GM21367 (cell line): ENCODE measurements around the gene FRMPD1.

Source experiments
- ATAC-seq: cut with Tn5 transposase; IDR thresholded peaks from one replicate; pipeline ENCODE4 v1.9.1; 2021; ENCODE audit not compliant: unreplicated experiment

FRMPD1 gene

DNA sequence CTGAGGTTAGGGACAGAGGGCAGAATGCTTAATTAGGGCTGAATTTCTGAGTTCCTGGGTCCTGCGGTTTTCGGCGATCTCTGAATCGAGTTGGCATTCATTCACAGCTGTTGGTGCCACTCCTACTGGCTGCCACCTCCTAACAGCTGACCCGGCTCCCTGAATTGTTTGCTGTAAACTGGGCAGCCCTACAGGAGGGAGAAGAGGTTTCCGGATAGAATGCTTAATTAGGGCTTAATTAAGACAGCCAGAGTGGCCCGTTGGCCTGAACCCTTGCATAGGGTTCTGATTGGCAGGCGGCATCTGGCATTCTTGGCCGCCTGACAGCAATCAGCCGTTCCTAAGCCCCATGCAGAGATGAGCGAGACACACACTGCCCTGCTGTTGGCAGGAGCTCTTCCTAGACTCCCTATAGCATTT, 25.7 kb downstream of the FRMPD1 start:
- ATAC-seq: no peak

DNA sequence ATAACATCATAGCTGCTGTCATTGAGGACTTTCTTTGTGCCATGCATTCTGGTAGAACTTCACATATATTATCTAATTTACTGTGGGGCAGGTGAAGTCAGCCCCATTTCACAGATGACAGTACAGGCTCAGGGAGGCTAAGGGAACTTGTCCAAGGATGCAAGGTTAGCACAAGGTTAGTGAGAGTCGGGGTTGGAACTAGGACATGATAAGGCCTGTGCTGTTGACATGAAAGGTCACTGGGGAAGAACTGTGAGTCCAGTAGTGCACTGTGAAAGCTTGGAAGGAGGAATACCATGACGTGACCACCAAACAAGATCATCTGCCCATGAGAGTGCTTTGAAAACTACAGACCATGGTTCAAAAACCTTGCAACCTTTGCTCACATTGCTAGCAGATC, 26.7 kb downstream of the FRMPD1 start:
- no peak for ATAC-seq

DNA sequence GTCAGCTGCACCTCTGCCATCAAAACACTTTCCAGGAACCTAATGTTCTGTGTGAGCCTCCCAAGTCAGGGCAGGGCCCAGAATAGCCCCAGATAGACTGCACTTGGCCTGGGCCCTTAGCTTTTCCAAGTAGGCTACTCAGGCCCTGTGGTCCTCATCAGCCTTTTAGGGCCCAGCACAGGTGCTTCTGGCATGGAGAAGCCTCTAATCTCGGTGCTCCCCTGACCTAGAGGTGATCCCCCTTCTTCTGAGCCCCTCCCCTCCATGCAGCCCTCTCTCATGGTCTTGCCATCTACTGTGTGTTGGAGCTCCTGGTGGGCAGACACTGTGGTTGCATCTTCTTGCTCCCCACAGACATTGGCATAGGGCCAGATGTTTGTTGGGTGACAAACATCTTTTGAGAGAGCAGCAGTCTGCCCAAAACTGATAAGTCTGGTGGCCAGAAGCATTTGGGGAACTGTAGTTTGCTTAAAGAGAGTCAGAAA, 28.1 kb downstream of the FRMPD1 start:
- no peak for ATAC-seq

DNA sequence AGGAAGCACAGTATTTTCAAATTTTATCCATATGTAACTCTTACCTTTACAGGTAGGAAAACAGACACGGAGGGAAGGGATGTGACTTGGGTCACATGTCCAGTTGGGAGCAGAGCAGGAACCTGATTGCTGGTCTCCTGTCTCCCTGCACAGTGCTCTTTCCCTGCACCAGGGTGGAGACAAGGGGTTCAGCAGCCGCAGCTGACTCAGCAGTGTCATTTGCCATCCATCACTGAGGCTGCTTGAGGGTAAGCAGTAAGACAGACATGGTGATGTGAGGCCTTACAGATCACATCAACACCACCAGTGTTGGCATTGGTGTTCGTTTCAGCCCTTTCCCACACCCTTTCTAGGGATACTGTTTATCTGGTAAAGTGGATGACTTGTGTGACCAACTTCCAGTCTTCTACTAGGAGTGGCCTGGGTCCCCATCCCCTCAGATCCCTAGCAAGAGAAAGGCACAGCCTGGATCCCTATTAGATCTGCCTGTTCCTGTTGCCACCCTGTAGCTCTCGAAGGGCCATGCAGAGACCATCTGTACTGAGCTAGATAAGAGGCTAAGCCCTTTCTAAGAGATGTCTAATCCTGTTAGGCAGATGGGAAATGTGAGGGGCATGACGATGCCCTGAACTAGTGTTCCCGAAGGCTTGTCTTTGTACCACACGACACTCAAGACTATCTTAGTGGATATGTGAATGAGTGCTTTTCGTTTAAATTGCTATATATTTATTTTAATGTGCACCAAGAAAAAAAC, 29.1 kb downstream of the FRMPD1 start:
- no peak for ATAC-seq

DNA sequence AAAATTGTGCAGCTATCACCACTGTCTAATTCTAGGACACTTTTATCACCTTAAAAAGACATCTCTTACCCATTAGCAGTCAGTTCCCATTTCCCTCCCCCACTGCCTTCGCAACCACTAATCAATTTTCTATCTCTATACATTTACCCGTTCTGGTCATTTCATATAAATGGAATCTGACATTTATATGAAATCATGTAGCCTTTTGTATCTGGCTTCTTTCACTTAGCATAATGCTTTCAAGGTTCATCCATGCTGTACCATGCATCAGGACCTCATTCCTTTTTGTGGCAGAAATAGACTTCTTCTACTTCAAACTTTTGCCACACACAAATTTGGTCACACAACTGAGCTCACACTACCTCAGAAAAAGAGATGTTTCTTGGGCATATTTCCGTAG, 32.2 kb downstream of the FRMPD1 start:
- no peak for ATAC-seq

DNA sequence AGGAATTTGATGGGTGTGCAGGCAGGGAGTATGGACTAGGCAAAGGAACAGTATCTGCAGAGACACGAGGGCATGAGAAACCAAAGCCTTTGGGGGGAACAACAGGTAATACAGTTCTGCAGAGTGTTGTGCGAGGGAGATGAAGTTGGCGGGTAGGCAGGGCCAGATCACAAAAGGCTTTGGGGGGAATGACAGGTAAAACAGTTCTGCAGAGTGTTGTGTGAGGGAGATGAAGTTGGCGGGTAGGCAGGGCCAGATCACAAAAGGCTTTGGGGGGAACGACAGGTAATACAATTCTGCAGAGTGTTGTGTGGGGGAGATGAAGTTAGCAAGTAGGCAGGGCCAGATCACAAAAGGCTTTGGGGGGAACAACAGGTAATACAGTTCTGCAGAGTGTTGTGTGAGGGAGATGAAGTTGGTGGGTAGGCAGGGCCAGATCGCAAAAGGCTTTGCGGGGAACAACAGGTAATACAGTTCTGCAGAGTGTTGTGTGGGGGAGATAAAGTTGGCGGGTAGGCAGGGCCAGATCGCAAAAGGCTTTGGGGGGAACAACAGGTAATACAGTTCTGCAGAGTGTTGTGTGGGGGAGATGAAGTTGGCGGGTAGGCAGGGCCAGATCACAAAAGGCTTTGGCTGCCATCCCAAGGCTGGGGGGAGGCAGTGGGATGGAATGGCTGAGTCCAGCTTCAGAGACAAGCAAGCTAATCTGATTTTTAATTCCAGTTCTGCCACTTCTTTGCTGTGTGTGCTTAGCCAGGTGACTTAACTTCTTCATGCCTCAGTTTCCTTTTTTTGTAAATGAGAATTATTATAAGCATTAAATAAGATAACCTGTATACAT, 33.0 kb downstream of the FRMPD1 start:
- no peak for ATAC-seq

DNA sequence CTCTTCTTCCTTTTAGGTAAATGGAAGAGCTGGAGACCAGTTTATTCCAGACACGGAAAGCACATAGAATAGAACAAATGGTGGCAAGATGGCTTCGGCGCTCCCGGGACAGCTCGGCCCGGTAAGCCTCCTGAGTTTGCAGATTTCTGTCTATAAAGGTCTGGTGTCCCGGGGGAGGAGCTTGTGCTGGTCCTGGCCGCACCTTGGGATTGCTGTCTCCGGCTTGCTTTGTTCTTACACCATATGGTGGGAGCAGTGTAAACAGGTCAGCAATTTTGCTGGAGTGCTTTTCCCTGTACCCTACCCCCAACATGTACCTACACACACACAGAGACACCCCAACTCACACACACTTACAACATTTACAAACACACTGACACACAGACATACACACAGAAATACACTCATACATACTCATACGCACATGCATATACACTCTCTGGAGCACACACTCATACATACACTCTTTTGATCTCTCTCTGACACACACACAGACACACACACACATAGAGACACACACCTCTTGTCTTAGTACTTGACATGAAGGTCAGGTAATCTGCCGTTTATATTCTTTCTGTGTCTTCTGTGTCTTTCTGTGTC, 42.0 kb downstream of the FRMPD1 start:
- no peak for ATAC-seq

DNA sequence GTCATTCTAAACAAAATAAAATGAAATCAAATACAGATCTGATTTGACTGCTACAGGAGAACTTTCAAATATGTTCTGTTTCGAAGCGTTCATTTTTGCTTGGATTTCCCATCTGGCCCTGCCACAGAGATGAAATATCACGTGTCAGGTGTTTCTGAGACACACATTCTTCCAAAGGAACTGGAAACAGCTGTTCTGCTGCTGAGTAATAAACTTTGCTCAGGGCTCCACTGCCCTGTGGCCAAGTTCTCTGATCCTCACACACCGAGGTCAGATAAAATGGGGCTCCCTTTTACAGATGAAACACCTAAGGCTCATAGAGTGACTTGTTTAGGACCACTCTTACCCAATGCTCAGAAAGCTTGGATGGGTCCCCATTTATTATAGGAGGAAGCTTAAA, 42.5 kb downstream of the FRMPD1 start:
- no peak for ATAC-seq

DNA sequence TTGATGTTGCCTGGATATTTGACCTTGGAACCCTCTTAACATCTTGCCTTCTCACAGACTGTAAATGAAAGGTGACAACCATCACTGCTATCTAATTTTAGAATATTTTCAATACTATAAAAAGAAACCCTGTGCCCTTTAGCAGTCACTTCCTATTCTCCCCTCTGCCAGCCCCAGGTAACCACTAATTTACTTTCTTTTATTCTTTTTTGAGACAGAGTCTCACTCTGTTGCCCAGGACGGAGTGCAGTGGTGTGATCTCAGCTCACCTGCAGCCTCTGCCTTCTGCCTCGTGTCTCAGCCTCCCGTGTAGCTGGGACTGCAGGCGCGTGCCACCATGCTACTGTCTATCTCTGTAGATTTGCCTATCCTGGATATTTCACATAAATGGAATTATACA, 43.6 kb downstream of the FRMPD1 start:
- ATAC-seq: no peak

DNA sequence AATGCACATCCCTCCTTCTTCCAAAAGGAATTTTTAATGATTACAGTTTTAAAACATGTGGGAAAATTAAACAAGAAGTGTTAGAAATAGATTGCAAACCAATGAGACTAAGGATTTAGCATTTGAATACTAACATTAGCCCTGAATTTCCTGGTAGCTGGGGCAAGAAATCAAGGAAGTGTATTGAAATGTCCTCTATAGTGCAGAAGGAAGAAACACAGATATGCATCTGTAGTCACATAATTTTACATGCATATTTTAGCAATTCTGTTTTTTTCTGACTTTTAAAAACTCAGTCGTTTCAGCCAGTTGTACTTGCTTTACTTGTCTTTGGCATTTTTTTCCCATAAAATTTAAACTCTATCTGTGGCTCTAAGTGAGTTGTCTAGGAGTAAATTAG, 45.8 kb downstream of the FRMPD1 start:
- no peak for ATAC-seq

DNA sequence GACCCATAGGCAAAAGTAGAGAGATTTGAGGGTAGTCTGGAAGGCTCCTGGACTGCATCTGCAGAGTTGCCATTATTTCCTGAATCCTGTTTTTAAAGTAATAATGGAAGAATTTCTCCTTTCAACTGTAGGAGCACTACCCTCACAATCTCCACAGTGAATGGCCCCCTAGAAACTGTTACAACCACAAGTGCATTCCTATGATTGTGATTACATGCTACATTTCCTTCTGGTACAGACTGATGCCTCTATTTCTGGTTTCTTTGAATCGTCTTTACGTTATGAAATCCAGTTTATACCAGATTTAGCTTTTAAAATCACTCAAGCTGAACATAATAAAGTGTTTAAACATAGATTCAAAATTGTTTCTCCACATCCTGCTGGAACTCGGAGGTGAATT, 49.4 kb downstream of the FRMPD1 start:
- ATAC-seq: no peak

DNA sequence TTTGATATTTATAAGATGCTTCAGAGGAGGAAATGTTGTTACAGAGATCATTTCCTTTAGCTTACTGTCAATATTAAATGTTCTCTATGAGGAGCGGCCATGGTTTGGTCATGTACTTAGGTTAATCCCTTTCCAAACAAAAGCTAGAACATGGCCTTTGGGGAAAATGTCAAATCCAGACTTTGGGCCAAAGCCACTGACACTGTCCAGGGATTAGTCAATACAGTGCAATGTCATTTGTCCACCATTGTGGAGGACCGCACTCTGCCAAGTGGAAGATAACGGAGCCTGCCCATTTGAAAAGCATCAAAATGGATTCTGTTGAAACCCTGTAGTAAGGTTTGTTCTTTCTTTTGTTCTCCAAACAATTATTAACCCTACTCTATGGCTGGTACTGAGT, 50.1 kb downstream of the FRMPD1 start:
- no peak for ATAC-seq

DNA sequence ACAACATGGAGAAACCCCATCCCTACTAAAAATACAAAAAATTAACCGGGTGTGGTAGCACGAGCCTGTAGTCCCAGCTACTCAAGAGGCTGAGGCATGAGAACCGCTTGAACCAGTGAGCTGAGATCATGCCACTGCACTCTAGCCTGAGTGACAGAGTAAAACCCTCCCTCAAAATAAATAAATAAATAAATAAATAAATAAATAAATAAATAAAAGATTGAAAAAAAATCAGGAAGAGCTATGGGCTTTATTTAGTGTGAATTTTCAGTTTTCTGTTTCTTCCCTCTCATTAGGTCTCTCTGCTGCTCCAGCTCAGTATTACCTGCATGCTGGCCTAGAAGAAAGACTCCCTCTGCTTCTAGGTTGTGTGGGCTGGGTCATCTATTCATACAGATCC, 55.0 kb downstream of the FRMPD1 start:
- ATAC-seq: no peak

DNA sequence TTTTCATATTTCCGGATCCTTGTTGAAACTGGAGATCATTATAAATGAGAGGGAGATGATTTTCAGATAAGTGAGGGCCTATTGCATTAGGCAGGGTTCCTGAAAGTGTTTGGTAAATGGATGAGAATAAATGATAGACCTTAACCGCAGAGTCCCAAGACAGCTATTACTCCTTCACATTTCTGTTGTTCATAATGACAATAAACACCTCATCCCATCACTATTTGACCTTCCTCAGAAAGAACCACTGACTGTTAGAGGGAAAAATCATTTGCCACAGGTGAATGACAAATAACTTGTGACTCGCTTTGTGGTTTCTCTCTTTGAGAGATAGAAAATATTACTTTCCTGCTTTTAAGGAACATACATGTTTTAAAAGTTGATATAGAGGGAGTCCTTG, 55.5 kb downstream of the FRMPD1 start:
- no peak for ATAC-seq

DNA sequence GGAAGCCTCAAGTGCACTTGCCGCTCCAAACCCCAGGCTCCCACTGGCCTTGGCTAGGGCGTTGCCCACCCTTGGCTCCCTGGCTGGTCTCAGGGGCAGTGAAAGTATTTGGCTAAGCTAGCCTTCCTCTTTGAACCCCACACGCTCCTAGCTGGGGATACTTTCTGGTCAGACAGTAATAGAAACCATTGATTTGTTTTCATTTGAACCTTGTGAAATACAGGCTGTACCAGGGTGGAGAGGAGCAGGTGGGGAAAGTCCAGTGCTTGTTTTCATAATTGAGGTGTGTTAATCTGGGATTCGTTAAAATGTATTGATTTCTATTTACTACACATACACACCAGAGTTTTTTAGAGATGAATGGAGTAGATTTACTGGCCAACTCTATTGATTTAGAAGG, 57.0 kb downstream of the FRMPD1 start:
- no peak for ATAC-seq

DNA sequence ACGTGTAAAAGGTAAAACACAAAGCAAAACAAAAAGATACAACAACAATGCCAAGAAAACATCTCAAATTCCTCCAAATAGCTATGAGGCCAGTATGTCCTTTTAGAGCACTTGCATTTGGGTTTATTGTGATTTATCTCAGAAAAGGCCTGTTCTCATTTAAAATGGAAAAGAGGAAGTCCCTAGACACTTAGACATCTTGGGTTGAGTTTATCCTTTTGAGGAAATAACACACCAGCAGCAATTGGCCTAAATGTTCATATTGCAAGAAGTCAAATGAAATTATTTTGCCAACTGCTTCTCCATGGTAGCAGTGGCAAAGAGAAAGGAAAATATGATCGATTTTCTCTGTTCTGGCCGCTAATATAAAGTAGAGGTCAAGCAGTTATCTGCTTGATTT, 59.3 kb downstream of the FRMPD1 start:
- no peak for ATAC-seq

DNA sequence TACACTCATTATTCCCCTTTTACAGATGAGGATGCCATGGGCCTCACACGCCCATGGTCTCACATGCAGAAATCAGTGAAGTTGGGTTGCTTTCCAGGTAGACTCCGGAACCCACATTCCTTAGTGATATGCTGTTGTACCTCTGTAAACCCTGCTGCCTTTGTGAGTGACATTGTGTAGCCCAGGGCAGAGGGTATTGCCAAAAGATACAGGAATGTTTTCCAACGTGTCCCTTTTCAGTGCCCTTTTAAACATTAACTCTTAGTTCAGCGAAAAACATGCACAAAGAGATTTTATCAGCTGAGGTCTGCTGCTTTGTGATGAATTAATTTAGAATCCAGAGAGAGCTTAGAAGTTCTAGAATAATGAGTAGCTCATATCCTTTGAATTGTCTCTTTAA, 64.5 kb downstream of the FRMPD1 start:
- no peak for ATAC-seq

DNA sequence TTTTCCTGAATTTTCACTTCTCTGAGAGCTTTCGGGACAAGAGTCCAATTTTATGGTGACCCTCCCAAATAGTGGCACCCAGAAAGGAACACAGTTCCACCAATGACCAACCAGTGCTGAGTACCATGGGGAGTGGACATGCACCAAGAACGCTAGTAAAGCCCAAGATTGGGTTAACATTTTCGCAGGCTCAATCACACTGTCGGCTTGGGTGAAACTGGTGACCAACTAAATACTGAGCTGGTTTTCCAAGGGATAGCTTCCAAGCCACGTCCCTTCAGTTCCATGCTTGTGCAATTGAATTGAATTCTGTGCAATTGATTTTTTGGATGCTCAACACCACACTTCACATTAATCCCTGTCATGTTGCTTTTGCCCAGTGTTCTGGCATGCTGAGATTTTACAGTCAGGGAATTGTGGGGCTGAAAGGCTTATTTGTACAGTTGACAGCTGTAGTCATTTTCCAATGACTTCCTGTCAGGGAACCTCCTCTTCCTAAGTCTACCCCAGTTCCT, 65.3 kb downstream of the FRMPD1 start:
- ATAC-seq: no peak

DNA sequence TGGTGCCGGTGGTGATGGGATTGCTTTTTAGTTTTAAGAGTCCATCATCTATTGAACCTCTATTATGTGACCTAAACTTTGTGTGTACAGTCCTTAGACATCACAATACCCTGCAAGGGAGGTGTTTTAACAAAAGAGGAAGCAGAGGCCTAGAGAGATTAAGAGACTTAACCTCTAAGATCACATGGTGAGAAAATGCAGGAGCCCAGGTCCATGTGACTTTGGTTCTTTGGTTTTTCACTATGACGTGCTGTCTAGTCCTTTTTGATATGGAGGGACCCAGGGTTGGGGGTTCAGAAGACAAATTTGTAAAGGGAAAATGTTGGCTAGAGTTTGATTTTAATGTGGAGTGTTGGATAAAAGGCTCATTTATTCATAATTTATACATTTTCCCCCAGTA, 68.8 kb downstream of the FRMPD1 start:
- no peak for ATAC-seq

DNA sequence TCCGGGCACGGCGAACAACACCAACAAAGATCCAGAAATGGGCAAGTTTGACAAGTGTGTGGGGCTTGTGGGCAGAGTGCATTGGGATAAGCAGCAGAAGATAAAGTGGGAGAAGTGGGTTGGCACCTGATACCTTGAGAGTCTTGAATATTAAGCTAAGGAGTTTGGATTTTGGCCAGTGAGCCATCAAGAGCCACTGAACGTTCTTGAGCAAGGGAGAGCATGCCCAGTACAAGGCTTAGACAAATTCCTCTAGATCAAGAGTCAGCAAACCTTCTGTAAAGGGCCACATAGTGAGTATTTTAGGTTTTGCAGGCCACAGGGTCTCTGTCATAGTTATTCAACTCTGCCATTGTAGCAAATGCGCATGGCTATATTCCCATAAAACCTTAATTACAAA, 76.3 kb downstream of the FRMPD1 start:
- no peak for ATAC-seq

DNA sequence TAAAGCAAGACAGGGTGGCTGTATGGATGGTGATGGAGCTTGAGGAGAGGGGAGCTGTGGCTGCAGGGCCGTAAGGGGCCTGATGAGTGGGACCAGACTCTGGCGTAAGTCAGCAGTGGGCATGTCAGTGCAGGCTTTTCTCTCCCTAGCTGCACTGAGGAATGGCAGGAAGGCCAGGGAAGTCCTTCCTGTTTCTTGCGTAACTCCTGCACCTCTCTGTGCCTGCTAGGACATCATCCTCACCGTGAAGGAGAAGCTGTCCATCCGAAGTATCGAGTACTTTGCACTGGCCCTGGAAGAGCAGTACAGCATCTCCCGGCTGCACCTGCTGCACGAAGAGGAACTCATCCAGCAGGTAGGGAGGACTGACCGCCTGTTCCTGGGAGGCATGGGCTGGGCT, 78.7 kb downstream of the FRMPD1 start:
- no peak for ATAC-seq

DNA sequence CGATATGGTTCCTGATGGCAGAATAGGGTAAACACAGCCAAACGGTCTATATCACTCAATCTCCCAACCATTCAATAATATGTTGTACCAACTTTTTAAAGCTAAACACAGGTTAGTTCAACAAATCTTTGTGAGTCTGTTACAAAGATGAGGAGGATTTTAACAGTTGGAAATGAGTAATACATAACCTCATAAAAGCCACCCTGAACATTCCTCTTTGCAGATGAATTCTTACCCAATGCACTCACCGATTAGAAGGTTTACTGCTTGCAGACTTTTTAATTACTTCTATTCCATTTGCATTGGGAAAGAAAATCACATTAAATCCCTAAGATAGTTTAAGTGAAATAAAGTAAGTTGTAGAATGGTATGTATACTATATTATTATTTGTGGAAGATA, 79.5 kb downstream of the FRMPD1 start:
- ATAC-seq: no peak
